ENCODE results near the gene AUTS2.

AUTS2 gene

DNA sequence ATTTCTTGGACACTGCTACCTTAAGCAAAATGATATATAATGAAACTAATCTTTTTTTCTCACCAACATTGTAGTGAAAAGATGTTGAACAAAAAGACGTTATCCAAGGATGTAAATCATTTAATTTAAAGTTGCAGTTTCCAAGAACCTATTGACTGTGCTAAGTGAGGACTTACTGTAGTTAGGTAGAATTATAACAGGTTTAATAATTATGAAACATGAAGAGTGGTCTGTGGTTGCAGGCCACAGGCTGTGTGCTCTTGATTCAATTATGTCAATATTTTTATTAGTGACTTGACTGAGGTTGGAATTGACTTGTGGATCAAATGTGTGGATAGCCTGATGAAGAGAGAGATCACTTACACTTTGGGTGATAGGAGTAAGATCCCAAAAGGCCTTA, 478.1 kb downstream of the AUTS2 start:
- H3K9me3 ChIP-seq (ENCODE audit: insufficient read depth, low read depth, low read length): no peaks in the 10 kb centered on the region
- H3K4me3 ChIP-seq (ENCODE audit: low read length, poor library complexity, severe bottlenecking): no peak overlapping the region
- TF ChIP-seq, protein P1, sequence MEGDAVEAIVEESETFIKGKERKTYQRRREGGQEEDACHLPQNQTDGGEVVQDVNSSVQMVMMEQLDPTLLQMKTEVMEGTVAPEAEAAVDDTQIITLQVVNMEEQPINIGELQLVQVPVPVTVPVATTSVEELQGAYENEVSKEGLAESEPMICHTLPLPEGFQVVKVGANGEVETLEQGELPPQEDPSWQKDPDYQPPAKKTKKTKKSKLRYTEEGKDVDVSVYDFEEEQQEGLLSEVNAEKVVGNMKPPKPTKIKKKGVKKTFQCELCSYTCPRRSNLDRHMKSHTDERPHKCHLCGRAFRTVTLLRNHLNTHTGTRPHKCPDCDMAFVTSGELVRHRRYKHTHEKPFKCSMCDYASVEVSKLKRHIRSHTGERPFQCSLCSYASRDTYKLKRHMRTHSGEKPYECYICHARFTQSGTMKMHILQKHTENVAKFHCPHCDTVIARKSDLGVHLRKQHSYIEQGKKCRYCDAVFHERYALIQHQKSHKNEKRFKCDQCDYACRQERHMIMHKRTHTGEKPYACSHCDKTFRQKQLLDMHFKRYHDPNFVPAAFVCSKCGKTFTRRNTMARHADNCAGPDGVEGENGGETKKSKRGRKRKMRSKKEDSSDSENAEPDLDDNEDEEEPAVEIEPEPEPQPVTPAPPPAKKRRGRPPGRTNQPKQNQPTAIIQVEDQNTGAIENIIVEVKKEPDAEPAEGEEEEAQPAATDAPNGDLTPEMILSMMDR (conservative IDR thresholded peaks at IDR 0.05; ENCODE audit: low read length): no peak
- TF ChIP-seq EZH2phosphoT487 (IDR thresholded peaks at IDR 0.05; ENCODE audit: borderline replicate concordance): no peak
- H3K9me2 ChIP-seq (replicated peaks; ENCODE audit: low read depth, low read length): no peaks in the 10 kb centered on the region
- H3K4me2 ChIP-seq (ENCODE audit: low read depth, low read length, poor library complexity, severe bottlenecking): no peak overlapping the region
- peaks cover 4% of the 10 kb centered on the region for H4K20me1 ChIP-seq (ENCODE audit: insufficient read depth, low read length, poor library complexity, severe bottlenecking)
- no peaks in the 10 kb centered on the region; the same call in 1 of the 2 replicates for H3K79me2 ChIP-seq (ENCODE audit: insufficient read depth, low read length)
- H3K4me1 ChIP-seq (ENCODE audit: insufficient read depth, low read length, poor library complexity, severe bottlenecking): peaks cover 15% of the 10 kb centered on the region
- H3F3A ChIP-seq (ENCODE audit: low read depth): no peaks in the 10 kb centered on the region
- no peak overlapping the region for H2AFZ ChIP-seq (ENCODE audit: low read length)
- H3K9ac ChIP-seq (ENCODE audit: low read depth, low read length, poor library complexity, severe bottlenecking): no peak overlapping the region
- no peaks in the 10 kb centered on the region for H3K36me3 ChIP-seq (ENCODE audit: insufficient read depth, low read length)
- no peaks in the 10 kb centered on the region for H3K27me3 ChIP-seq (ENCODE audit: insufficient read depth, low read length, poor library complexity, severe bottlenecking)

DNA sequence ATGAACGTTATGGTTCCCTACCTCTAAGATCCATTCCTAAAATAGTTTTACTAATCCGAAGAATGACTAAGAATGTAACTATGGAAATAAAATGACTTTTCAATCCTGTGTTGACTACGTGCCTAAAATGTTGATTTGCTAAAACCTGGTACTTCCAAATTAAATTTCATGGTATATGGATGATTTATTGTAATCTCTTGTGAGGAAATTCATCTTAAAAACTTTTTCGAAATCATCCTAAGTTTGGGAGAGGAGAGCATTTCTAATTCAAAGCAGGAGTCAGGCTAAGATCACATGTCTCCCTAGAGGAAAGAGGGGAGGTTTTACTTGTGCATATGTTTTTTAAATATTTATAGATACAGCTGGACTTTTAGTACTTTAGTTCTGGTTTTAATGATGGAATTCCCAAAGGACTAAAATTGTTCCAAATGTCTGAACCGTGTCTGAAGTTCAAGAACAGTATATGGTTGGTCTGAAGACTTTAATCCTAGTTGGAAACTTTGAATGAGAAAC, 483.9 kb downstream of the AUTS2 start:
- TF ChIP-seq EZH2phosphoT487 (IDR thresholded peaks at IDR 0.05; ENCODE audit: borderline replicate concordance): no peak
- TF ChIP-seq, protein P1 (conservative IDR thresholded peaks at IDR 0.05; ENCODE audit: low read length): no peak
- Histone ChIP-seq H3K4me2 (ENCODE audit: low read depth, low read length, poor library complexity, severe bottlenecking) (no peak overlapping the region), H3K9me2 (replicated peaks; ENCODE audit: low read depth, low read length) (no peaks in the 10 kb centered on the region), H3K27me3 (ENCODE audit: insufficient read depth, low read length, poor library complexity, severe bottlenecking) (no peaks in the 10 kb centered on the region), H3K4me1 (ENCODE audit: insufficient read depth, low read length, poor library complexity, severe bottlenecking) (peaks cover 19% of the 10 kb centered on the region), H3K9me3 (ENCODE audit: insufficient read depth, low read depth, low read length) (peaks cover 5% of the 10 kb centered on the region; the same call in 1 of the 2 replicates), H3K4me3 (ENCODE audit: low read length, poor library complexity, severe bottlenecking) (no peak overlapping the region), H3K9ac (ENCODE audit: low read depth, low read length, poor library complexity, severe bottlenecking) (no peak overlapping the region), H3K36me3 (ENCODE audit: insufficient read depth, low read length) (no peaks in the 10 kb centered on the region), H4K20me1 (ENCODE audit: insufficient read depth, low read length, poor library complexity, severe bottlenecking) (no peaks in the 10 kb centered on the region), H3F3A (ENCODE audit: low read depth) (no peaks in the 10 kb centered on the region), H3K79me2 (ENCODE audit: insufficient read depth, low read length) (no peaks in the 10 kb centered on the region), H2AFZ (ENCODE audit: low read length) (no peak overlapping the region)

- Histone ChIP-seq H3K36me3 (ENCODE audit: insufficient read depth, low read length) (no peaks in the 10 kb centered on the region), H3K9me2 (replicated peaks; ENCODE audit: low read depth, low read length) (no peaks in the 10 kb centered on the region), H2AFZ (ENCODE audit: low read length) (no peak overlapping the region), H3K79me2 (ENCODE audit: insufficient read depth, low read length) (no peaks in the 10 kb centered on the region), H3K9ac (ENCODE audit: low read depth, low read length, poor library complexity, severe bottlenecking) (no peak overlapping the region), H3F3A (ENCODE audit: low read depth) (no peaks in the 10 kb centered on the region), H3K4me1 (ENCODE audit: insufficient read depth, low read length, poor library complexity, severe bottlenecking) (no peaks in the 10 kb centered on the region), H3K4me3 (ENCODE audit: low read length, poor library complexity, severe bottlenecking) (no peak overlapping the region), H3K4me2 (ENCODE audit: low read depth, low read length, poor library complexity, severe bottlenecking) (no peak overlapping the region), H3K9me3 (ENCODE audit: insufficient read depth, low read depth, low read length) (no peaks in the 10 kb centered on the region), H4K20me1 (ENCODE audit: insufficient read depth, low read length, poor library complexity, severe bottlenecking) (peaks cover 41% of the 10 kb centered on the region), H3K27me3 (ENCODE audit: insufficient read depth, low read length, poor library complexity, severe bottlenecking) (peaks cover 39% of the 10 kb centered on the region)
- no peak for TF ChIP-seq EZH2phosphoT487 (IDR thresholded peaks at IDR 0.05; ENCODE audit: borderline replicate concordance)
- TF ChIP-seq, protein P1 (conservative IDR thresholded peaks at IDR 0.05; ENCODE audit: low read length): no peak
These were observed 493.1 kb downstream of the AUTS2 start for GRCh38 chr7:70091362-70091761.
